H9 (cell line): ENCODE measurements around the gene S100A2. TPM values are rescaled to one million over a fixed set of nuclear protein-coding genes. Genes with fewer than 3 reads are reported as not detected.

ENCODE experiments used
- DNase-seq: peaks from one replicate; pipeline ENCODE4 v3.0.0-alpha.2; 2017
- H2AFZ ChIP-seq: one replicate; pipeline ENCODE4 v1.6.1; 2013; ENCODE audit warnings: mild to moderate bottlenecking, low read length, control low read depth, moderate library complexity
- H2AK5ac ChIP-seq: 2 replicates; pipeline ENCODE4 v1.6.1; 2013; ENCODE audit warnings: low read length, control low read depth, mixed read lengths; ENCODE audit not compliant: insufficient read length
- H2BK120ac ChIP-seq: one replicate; pipeline ENCODE4 v1.6.1; 2013; ENCODE audit warnings: low read depth, mild to moderate bottlenecking, low read length, control low read depth, inconsistent platforms; ENCODE audit not compliant: poor library complexity, severe bottlenecking
- H2BK12ac ChIP-seq: 2 replicates; pipeline ENCODE4 v1.6.1; 2013; ENCODE audit warnings: low read length, control low read depth, mixed read lengths, low read depth; ENCODE audit not compliant: insufficient read length
- H2BK15ac ChIP-seq: 2 replicates; pipeline ENCODE4 v1.6.1; 2013; ENCODE audit warnings: low read depth, low read length, control low read depth
- H2BK20ac ChIP-seq: one replicate; pipeline ENCODE4 v1.6.1; 2013; ENCODE audit warnings: low read depth, mild to moderate bottlenecking, low read length, control low read depth, inconsistent platforms; ENCODE audit not compliant: poor library complexity, severe bottlenecking
- H2BK5ac ChIP-seq: 2 replicates; pipeline ENCODE4 v1.6.1; 2013; ENCODE audit warnings: low read length, control low read depth, mixed read lengths; ENCODE audit not compliant: insufficient read length
- H3K14ac ChIP-seq: 2 replicates; pipeline ENCODE4 v1.6.1; 2013; ENCODE audit warnings: low read length, control low read depth; ENCODE audit not compliant: insufficient read depth
- H3K18ac ChIP-seq: 2 replicates; pipeline ENCODE4 v1.6.1; 2013; ENCODE audit warnings: low read depth, mild to moderate bottlenecking, mixed read lengths, low read length, control low read depth; ENCODE audit not compliant: insufficient read length
- H3K23ac ChIP-seq: 2 replicates; pipeline ENCODE4 v1.6.1; 2013; ENCODE audit warnings: low read length, control low read depth, mixed read lengths, low read depth; ENCODE audit not compliant: insufficient read length
- H3K23me2 ChIP-seq: 2 replicates; pipeline ENCODE4 v1.6.1; 2013; ENCODE audit warnings: low read depth, mild to moderate bottlenecking, mixed read lengths, low read length, control low read depth; ENCODE audit not compliant: insufficient read length, poor library complexity, severe bottlenecking
- H3K27ac ChIP-seq: 2 replicates; pipeline ENCODE4 v1.5.1; 2013; ENCODE audit warnings: low read length, control low read depth, mixed read lengths, low read depth; ENCODE audit not compliant: insufficient read length
- H3K27me3 ChIP-seq: 2 replicates; pipeline ENCODE4 v1.6.1; 2013; ENCODE audit warnings: low read length, control low read depth, inconsistent platforms; ENCODE audit not compliant: insufficient read depth
- H3K4ac ChIP-seq: 2 replicates; pipeline ENCODE4 v1.6.1; 2013; ENCODE audit warnings: low read depth, mild to moderate bottlenecking, control low read depth, inconsistent platforms, low read length, moderate library complexity
- H3K4me1 ChIP-seq: 2 replicates; pipeline ENCODE4 v1.6.1; 2013; ENCODE audit warnings: low read length, control low read depth, inconsistent platforms; ENCODE audit not compliant: insufficient read depth
- H3K4me2 ChIP-seq: 2 replicates; pipeline ENCODE4 v1.6.1; 2013; ENCODE audit warnings: low read length, control low read depth, mixed read lengths; ENCODE audit not compliant: insufficient read length, insufficient read depth
- H3K56ac ChIP-seq: 2 replicates; pipeline ENCODE4 v1.6.1; 2013; ENCODE audit warnings: low read depth, mild to moderate bottlenecking, mixed read lengths, low read length, control low read depth; ENCODE audit not compliant: insufficient read length
- H3K79me1 ChIP-seq: 2 replicates; pipeline ENCODE4 v1.6.1; 2013; ENCODE audit warnings: low read depth, mild to moderate bottlenecking, moderate library complexity, low read length, control low read depth, inconsistent platforms; ENCODE audit not compliant: insufficient read depth, poor library complexity, severe bottlenecking
- H3K79me2 ChIP-seq: 2 replicates; pipeline ENCODE4 v1.6.1; 2013; ENCODE audit warnings: low read length, control low read depth, inconsistent platforms; ENCODE audit not compliant: insufficient read depth
- H3K9ac ChIP-seq: 2 replicates; pipeline ENCODE4 v1.6.1; 2013; ENCODE audit warnings: low read length, control low read depth, mixed read lengths; ENCODE audit not compliant: insufficient read length; ENCODE audit errors: extremely low read depth
- H3K9me3 ChIP-seq: one replicate; pipeline ENCODE4 v1.6.1; 2013; ENCODE audit warnings: low read depth, low read length, inconsistent platforms; ENCODE audit not compliant: control insufficient read depth
- H3T11ph ChIP-seq: one replicate; pipeline ENCODE4 v1.6.1; 2013; ENCODE audit warnings: mild to moderate bottlenecking, low read length, control low read depth, inconsistent platforms
- H4K20me1 ChIP-seq: one replicate; pipeline ENCODE4 v1.6.1; 2013; ENCODE audit not compliant: control insufficient read depth, insufficient read length, insufficient read depth
- H4K5ac ChIP-seq: 2 replicates; pipeline ENCODE4 v1.6.1; 2013; ENCODE audit warnings: low read depth, mild to moderate bottlenecking, mixed read lengths, low read length, control low read depth; ENCODE audit not compliant: insufficient read length
- H4K8ac ChIP-seq: replicated peaks from 2 replicates; pipeline ENCODE4 v1.6.1; 2013; ENCODE audit warnings: low read length, control low read depth, mixed read lengths, low read depth; ENCODE audit not compliant: insufficient read length
- H4K91ac ChIP-seq: 2 replicates; pipeline ENCODE4 v1.6.1; 2013; ENCODE audit warnings: low read depth, mild to moderate bottlenecking, moderate library complexity, mixed read lengths, low read length, control low read depth; ENCODE audit not compliant: insufficient read length
- H3K27ac Mint-ChIP-seq, 3 experiments: 2 replicates in 2 of 3; 3 replicates in 1 of 3; pipeline ENCODE4 v1.8.0; 2020 to 2021; ENCODE audit warnings: mixed read lengths in 3 of 3, mild to moderate bottlenecking in 1 of 3, moderate library complexity in 1 of 3
- H3K27me3 Mint-ChIP-seq: 2 replicates; pipeline ENCODE4 v1.8.0; 2021; ENCODE audit warnings: low read depth, mild to moderate bottlenecking, moderate library complexity, mixed read lengths
- H3K36me3 Mint-ChIP-seq, 3 experiments: 2 replicates in 2 of 3; 3 replicates in 1 of 3; pipeline ENCODE4 v1.8.0; 2020 to 2021; ENCODE audit warnings: low read depth in 3 of 3, mixed read lengths in 3 of 3; ENCODE audit not compliant: insufficient read depth in 1 of 3
- H3K4me1 Mint-ChIP-seq, 2 experiments: 2 replicates each; pipeline ENCODE4 v1.8.0; 2020; ENCODE audit warnings: mixed read lengths in 2 of 2
- H3K4me3 Mint-ChIP-seq, 2 experiments: 2 replicates in 1 of 2; 3 replicates in 1 of 2; pipeline ENCODE4 v1.8.0; 2020 to 2021; ENCODE audit warnings: mild to moderate bottlenecking in 2 of 2, mixed read lengths in 2 of 2, moderate library complexity in 1 of 2
- H3K9me3 Mint-ChIP-seq, 2 experiments: 2 replicates in 1 of 2; 3 replicates in 1 of 2; pipeline ENCODE4 v1.8.0; 2020; ENCODE audit warnings: mild to moderate bottlenecking in 2 of 2, mixed read lengths in 2 of 2, moderate library complexity in 1 of 2
- WGBS: extraction: QIAGEN DNeasy Blood & Tissue Kit; methylation state at CpG from one replicate; pipeline ENCODE4 v1.1.7; 2013; ENCODE audit warnings: missing lambda C conversion rate, low lambda C conversion rate, mixed read lengths; ENCODE audit not compliant: insufficient read length; ENCODE audit errors: extremely low coverage; 5-methylcytosine and 5-hydroxymethylcytosine counted together
- total RNA-seq: library from RNA; stranded (reverse); gene quantifications from 2 replicates; pipeline ENCODE4 v1.2.1, GENCODE V29; 2021
- TF ChIP-seq, protein P1 (sequence below): fragments of 200-600 bp; sonication (generic); conservative IDR thresholded peaks from 3 replicates; pipeline ENCODE4 v1.8.0; 2021; ENCODE audit warnings: antibody characterized with exemption, mild to moderate bottlenecking

The S100A2 gene
- total RNA-seq, 1 experiment from 2014 or later: 0.57 TPM

- DNase-seq: no peak
- H3K9me3 Mint-ChIP-seq: no peaks in the 10 kb centered on the region
- Histone ChIP-seq H3K9me3 (no peaks in the 10 kb centered on the region), H4K20me1 (no peaks in the 10 kb centered on the region), H2BK5ac (no peak overlapping the region), H3K18ac (no peak overlapping the region), H2AFZ (no peak overlapping the region), H2AK5ac (no peak overlapping the region), H3K27ac (no peak overlapping the region), H4K91ac (no peak overlapping the region), H2BK120ac (no peak overlapping the region), H3K9ac (no peak overlapping the region), H2BK20ac (no peak overlapping the region), H3T11ph (no peak overlapping the region), H3K14ac (no peak overlapping the region), H3K4ac (no peak overlapping the region), H3K56ac (no peak overlapping the region), H3K4me2 (no peak overlapping the region), H3K23me2 (no peaks in the 10 kb centered on the region), H3K4me1 (no peaks in the 10 kb centered on the region; the same call in 1 of the 2 replicates), H2BK12ac (no peak overlapping the region), H2BK15ac (no peak overlapping the region), H3K23ac (no peak overlapping the region), H4K8ac (no peak overlapping the region), H4K5ac (no peak overlapping the region), H3K27me3 (no peaks in the 10 kb centered on the region), H3K79me2 (no peaks in the 10 kb centered on the region), H3K79me1 (no peaks in the 10 kb centered on the region)
- no CpG with 5 or more reads among the region's 4 CpGs for WGBS
- no peak overlapping the region; a peak in 1 of 7 replicates for H3K27ac Mint-ChIP-seq
- H3K4me3 Mint-ChIP-seq: no peak overlapping the region
- TF ChIP-seq, protein P1, sequence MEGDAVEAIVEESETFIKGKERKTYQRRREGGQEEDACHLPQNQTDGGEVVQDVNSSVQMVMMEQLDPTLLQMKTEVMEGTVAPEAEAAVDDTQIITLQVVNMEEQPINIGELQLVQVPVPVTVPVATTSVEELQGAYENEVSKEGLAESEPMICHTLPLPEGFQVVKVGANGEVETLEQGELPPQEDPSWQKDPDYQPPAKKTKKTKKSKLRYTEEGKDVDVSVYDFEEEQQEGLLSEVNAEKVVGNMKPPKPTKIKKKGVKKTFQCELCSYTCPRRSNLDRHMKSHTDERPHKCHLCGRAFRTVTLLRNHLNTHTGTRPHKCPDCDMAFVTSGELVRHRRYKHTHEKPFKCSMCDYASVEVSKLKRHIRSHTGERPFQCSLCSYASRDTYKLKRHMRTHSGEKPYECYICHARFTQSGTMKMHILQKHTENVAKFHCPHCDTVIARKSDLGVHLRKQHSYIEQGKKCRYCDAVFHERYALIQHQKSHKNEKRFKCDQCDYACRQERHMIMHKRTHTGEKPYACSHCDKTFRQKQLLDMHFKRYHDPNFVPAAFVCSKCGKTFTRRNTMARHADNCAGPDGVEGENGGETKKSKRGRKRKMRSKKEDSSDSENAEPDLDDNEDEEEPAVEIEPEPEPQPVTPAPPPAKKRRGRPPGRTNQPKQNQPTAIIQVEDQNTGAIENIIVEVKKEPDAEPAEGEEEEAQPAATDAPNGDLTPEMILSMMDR: no peak
- H3K4me1 Mint-ChIP-seq: peaks cover 3 to 7% of the 10 kb centered on the region in 2 experiments; a peak in 3 of 4 replicates
- no peaks in the 10 kb centered on the region for H3K36me3 Mint-ChIP-seq
- H3K27me3 Mint-ChIP-seq: no peaks in the 10 kb centered on the region
These were observed 27.1 kb upstream of the S100A2 start for GRCh38 chr1:153592748-153593147.
